Chondrocyte (in vitro differentiated cells): ENCODE results near the gene MAP6D1. TPM values are rescaled to one million over a fixed set of nuclear protein-coding genes. Genes with fewer than 3 reads are reported as not detected.

ENCODE experiments used
- DNase-seq: peaks from one replicate; pipeline ENCODE4 v3.0.0; 2021; ENCODE audit warnings: mixed read lengths, low spot score
- H3K27ac Mint-ChIP-seq: one replicate; pipeline ENCODE4 v1.8.0; 2021; ENCODE audit warnings: mild to moderate bottlenecking, moderate library complexity, mixed read lengths; ENCODE audit not compliant: unreplicated experiment
- H3K27me3 Mint-ChIP-seq: 2 replicates; pipeline ENCODE4 v1.8.0; 2021; ENCODE audit warnings: low read depth, mixed read lengths
- H3K36me3 Mint-ChIP-seq: 2 replicates; pipeline ENCODE4 v1.8.0; 2021; ENCODE audit warnings: low read depth, mixed read lengths
- H3K4me1 Mint-ChIP-seq: 2 replicates; pipeline ENCODE4 v1.8.0; 2021; ENCODE audit warnings: low read depth, mild to moderate bottlenecking, mixed read lengths
- H3K4me3 Mint-ChIP-seq: one replicate; pipeline ENCODE4 v1.8.0; 2021; ENCODE audit warnings: mild to moderate bottlenecking, moderate library complexity, mixed read lengths; ENCODE audit not compliant: unreplicated experiment
- H3K9me3 Mint-ChIP-seq: 2 replicates; pipeline ENCODE4 v1.8.0; 2021; ENCODE audit warnings: low read depth, mixed read lengths
- CTCF ChIP-seq: fragments of 200-600 bp; sonication (generic); IDR thresholded peaks from 2 replicates; pipeline ENCODE4 v1.5.0; 2021; ENCODE audit warnings: antibody characterized with exemption, mild to moderate bottlenecking, moderate library complexity
- total RNA-seq: library from RNA; stranded (reverse); gene quantifications from 3 replicates; pipeline ENCODE4 v1.2.1, GENCODE V29; 2021

The MAP6D1 gene
- total RNA-seq, 1 donor from 2014 or later, result 8.3 TPM

- Mint-ChIP-seq H3K4me3 (no peak overlapping the region), H3K27ac (no peak overlapping the region), H3K9me3 (no peaks in the 10 kb centered on the region), H3K36me3 (peaks cover 6% of the 10 kb centered on the region), H3K27me3 (no peaks in the 10 kb centered on the region), H3K4me1 (peaks cover 23% of the 10 kb centered on the region)
- DNase-seq, result no peak
- no peak for TF ChIP-seq CTCF
These were observed 57.3 kb downstream of the MAP6D1 start for GRCh38 chr3:183768114-183768513.

GRCh38 chr3:183766745-183767606, 58.4 kb downstream of the MAP6D1 start:
- no peaks in the 10 kb centered on the region for H3K9me3 Mint-ChIP-seq
- no peak overlapping the region for H3K4me3 Mint-ChIP-seq
- peaks cover 9% of the 10 kb centered on the region for H3K36me3 Mint-ChIP-seq
- H3K27me3 Mint-ChIP-seq, result no peaks in the 10 kb centered on the region
- peak; percentile 93 for TF ChIP-seq CTCF
- H3K27ac Mint-ChIP-seq, result peak overlapping the region; percentile 57
- no peak for DNase-seq
- H3K4me1 Mint-ChIP-seq, result peaks cover 23% of the 10 kb centered on the region

GRCh38 chr3:183766107-183766506, 59.3 kb downstream of the MAP6D1 start:
- TF ChIP-seq CTCF, result no peak
- H3K4me1 Mint-ChIP-seq, result peaks cover 23% of the 10 kb centered on the region
- H3K9me3 Mint-ChIP-seq, result no peaks in the 10 kb centered on the region
- H3K36me3 Mint-ChIP-seq, result peaks cover 11% of the 10 kb centered on the region
- no peak for DNase-seq
- peak overlapping the region; percentile 87 for H3K27ac Mint-ChIP-seq
- no peaks in the 10 kb centered on the region for H3K27me3 Mint-ChIP-seq
- no peak overlapping the region for H3K4me3 Mint-ChIP-seq

Other genes with a start within 250 kb of the MAP6D1 start
- 44.9 to 55.7 TPM (median 54.8 TPM) in 3 replicates for gene KLHL24, start 190.0 kb downstream of the MAP6D1 start, total RNA-seq
- 36.3 to 40.9 TPM (median 38.2 TPM) in 3 replicates for gene YEATS2, start 127.8 kb downstream of the MAP6D1 start, total RNA-seq
- gene PARL, start 59.3 kb upstream of the MAP6D1 start, total RNA-seq, result 39.2 to 45.4 TPM (median 44.7 TPM) in 3 replicates
- 22.0 to 26.8 TPM (median 23.8 TPM) in 3 replicates for gene ABCC5, start 192.3 kb upstream of the MAP6D1 start, total RNA-seq
- not detected in 3 replicates for gene HTR3D, start 206.2 kb upstream of the MAP6D1 start, total RNA-seq
- gene HTR3C, start 227.5 kb upstream of the MAP6D1 start, total RNA-seq, result not detected in 3 replicates